Measurements from ENCODE around the gene GSX1. TPM values are rescaled to one million over a fixed set of nuclear protein-coding genes. Genes with fewer than 3 reads are reported as not detected.

Gene GSX1
- total and polyA plus RNA-seq, 9 of the 15 experiments (the other 6 are each of a cell fraction or from before 2014, with no cell fraction given): not detected

DNA sequence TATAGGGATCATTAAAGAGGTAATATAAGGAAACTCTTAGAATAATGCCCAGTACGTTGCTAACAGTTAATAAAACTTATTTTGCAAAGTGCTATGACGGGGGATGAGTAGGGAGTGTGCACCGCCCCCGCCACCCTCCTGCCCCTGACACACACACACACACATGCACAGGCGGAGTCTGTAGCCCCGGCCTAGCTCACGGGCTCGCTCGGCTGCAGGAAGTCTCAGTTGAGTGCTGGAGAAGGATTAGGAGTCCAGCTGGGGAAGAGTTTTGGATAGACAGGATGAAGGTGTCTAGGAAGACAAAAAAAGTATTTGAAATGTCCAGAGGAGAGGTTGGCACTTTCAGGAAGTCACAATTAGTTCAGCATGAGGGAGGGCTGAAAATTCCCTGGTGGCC is 21.5 kb downstream of the GSX1 start:
- TF ChIP-seq ZFP30 (CRISPR knock-in tag; IDR thresholded peaks at IDR 0.05; ENCODE audit: borderline replicate concordance) (no peak), MED1 (CRISPR knock-in tag; IDR thresholded peaks at IDR 0.05; ENCODE audit: borderline replicate concordance) (no peak), SMAD2 (IDR thresholded peaks at IDR 0.05; ENCODE audit: low read depth, low read length) (no peak), POLR3A (IDR thresholded peaks at IDR 0.05; ENCODE audit: borderline replicate concordance, extremely low read depth, insufficient read depth, insufficient read length) (no peak), PURB (CRISPR knock-in tag; IDR thresholded peaks at IDR 0.05; ENCODE audit: low read depth) (no peak), U2AF2 (optimal IDR thresholded peaks at IDR 0.05; ENCODE audit: low read depth, low read length) (no peak), KHSRP (IDR thresholded peaks at IDR 0.05) (no peak), GATA2 (CRISPR knock-in tag; IDR thresholded peaks at IDR 0.05) (no peak), TAF1 (IDR thresholded peaks at IDR 0.05; ENCODE audit: control insufficient read depth, extremely low read depth, insufficient read depth, low read length, severe bottlenecking) (no peak)
- TF ChIP-seq, protein P1, sequence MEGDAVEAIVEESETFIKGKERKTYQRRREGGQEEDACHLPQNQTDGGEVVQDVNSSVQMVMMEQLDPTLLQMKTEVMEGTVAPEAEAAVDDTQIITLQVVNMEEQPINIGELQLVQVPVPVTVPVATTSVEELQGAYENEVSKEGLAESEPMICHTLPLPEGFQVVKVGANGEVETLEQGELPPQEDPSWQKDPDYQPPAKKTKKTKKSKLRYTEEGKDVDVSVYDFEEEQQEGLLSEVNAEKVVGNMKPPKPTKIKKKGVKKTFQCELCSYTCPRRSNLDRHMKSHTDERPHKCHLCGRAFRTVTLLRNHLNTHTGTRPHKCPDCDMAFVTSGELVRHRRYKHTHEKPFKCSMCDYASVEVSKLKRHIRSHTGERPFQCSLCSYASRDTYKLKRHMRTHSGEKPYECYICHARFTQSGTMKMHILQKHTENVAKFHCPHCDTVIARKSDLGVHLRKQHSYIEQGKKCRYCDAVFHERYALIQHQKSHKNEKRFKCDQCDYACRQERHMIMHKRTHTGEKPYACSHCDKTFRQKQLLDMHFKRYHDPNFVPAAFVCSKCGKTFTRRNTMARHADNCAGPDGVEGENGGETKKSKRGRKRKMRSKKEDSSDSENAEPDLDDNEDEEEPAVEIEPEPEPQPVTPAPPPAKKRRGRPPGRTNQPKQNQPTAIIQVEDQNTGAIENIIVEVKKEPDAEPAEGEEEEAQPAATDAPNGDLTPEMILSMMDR (IDR thresholded peaks at IDR 0.05 in 2 of 3, conservative IDR thresholded peaks at IDR 0.05 in 1 of 3; ENCODE audit: insufficient read depth in 2 of 3, low read depth in 1 of 3, low read length in 3 of 3): no peak
- TF ChIP-seq, protein P2, sequence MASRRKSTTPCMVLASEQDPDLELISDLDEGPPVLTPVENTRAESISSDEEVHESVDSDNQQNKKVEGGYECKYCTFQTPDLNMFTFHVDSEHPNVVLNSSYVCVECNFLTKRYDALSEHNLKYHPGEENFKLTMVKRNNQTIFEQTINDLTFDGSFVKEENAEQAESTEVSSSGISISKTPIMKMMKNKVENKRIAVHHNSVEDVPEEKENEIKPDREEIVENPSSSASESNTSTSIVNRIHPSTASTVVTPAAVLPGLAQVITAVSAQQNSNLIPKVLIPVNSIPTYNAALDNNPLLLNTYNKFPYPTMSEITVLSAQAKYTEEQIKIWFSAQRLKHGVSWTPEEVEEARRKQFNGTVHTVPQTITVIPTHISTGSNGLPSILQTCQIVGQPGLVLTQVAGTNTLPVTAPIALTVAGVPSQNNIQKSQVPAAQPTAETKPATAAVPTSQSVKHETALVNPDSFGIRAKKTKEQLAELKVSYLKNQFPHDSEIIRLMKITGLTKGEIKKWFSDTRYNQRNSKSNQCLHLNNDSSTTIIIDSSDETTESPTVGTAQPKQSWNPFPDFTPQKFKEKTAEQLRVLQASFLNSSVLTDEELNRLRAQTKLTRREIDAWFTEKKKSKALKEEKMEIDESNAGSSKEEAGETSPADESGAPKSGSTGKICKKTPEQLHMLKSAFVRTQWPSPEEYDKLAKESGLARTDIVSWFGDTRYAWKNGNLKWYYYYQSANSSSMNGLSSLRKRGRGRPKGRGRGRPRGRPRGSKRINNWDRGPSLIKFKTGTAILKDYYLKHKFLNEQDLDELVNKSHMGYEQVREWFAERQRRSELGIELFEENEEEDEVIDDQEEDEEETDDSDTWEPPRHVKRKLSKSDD (conservative IDR thresholded peaks at IDR 0.05; ENCODE audit: low read length): no peak
- TF ChIP-seq, protein P3, sequence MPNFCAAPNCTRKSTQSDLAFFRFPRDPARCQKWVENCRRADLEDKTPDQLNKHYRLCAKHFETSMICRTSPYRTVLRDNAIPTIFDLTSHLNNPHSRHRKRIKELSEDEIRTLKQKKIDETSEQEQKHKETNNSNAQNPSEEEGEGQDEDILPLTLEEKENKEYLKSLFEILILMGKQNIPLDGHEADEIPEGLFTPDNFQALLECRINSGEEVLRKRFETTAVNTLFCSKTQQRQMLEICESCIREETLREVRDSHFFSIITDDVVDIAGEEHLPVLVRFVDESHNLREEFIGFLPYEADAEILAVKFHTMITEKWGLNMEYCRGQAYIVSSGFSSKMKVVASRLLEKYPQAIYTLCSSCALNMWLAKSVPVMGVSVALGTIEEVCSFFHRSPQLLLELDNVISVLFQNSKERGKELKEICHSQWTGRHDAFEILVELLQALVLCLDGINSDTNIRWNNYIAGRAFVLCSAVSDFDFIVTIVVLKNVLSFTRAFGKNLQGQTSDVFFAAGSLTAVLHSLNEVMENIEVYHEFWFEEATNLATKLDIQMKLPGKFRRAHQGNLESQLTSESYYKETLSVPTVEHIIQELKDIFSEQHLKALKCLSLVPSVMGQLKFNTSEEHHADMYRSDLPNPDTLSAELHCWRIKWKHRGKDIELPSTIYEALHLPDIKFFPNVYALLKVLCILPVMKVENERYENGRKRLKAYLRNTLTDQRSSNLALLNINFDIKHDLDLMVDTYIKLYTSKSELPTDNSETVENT (CRISPR knock-in tag; IDR thresholded peaks at IDR 0.05): no peak
- TF ChIP-seq, protein P4, sequence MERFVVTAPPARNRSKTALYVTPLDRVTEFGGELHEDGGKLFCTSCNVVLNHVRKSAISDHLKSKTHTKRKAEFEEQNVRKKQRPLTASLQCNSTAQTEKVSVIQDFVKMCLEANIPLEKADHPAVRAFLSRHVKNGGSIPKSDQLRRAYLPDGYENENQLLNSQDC (CRISPR knock-in tag; IDR thresholded peaks at IDR 0.05): no peak

More for the DNA sequence above, 21.5 kb downstream of the GSX1 start:
- Histone ChIP-seq H3K9ac (ENCODE audit: insufficient read depth in 1 of 2, low read depth in 2 of 2, low read length in 2 of 2) (no peak overlapping the region), H3K4me1 (replicated peaks in 1 of 2; ENCODE audit: control insufficient read depth in 2 of 2, insufficient read depth in 2 of 2, low read length in 2 of 2) (no peaks in the 10 kb centered on the region), H3K4me3 (no peak overlapping the region), H3K9me1 (ENCODE audit: control insufficient read depth, insufficient read depth, low read length) (no peaks in the 10 kb centered on the region), H3K79me2 (ENCODE audit: control insufficient read depth, insufficient read depth, low read length) (no peaks in the 10 kb centered on the region), H3K27me3 (ENCODE audit: control insufficient read depth in 2 of 2, insufficient read depth in 2 of 2, low read length in 2 of 2) (peaks cover 0 to 28% of the 10 kb centered on the region in 2 experiments; a peak in 3 of 5 replicates), H3K27ac (ENCODE audit: extremely low read depth, low read depth, low read length) (no peak overlapping the region), H3K36me3 (ENCODE audit: control insufficient read depth, insufficient read depth, low read length) (no peaks in the 10 kb centered on the region), H3K9me3 (replicated peaks; ENCODE audit: control insufficient read depth, insufficient read depth, low read depth, low read length) (no peaks in the 10 kb centered on the region), H2AFZ (ENCODE audit: low read depth, low read length) (no peak overlapping the region), H4K20me1 (replicated peaks; ENCODE audit: control insufficient read depth, insufficient read depth, low read length) (no peaks in the 10 kb centered on the region), H3K4me2 (ENCODE audit: insufficient read depth, low read length) (no peak overlapping the region)
- no peak for ATAC-seq
- no peak for DNase-seq (ENCODE audit: extremely low read depth in 1 of 4, low spot score in 3 of 4)
- WGBS (ENCODE audit: insufficient coverage, low coverage, missing lambda C conversion rate): 0% methylated on average over 9 of the region's 9 CpGs
- intact Hi-C loops (cut with micrococcal nuclease) (no loop called here), in situ Hi-C loops (cut with MboI) (no loop called here)
- POLR2A ChIA-PET: interaction anchor here (0.6 to 0.8 kb wide), 2 partner anchors 41 to 132 kb away, joined by 3 read pairs; no protein-coding TSS in a partner anchor
- BruUV-seq (replicated peaks): no TSS peak
- FAIRE-seq: no peak
- CTCF ChIA-PET (ENCODE audit: low intra/inter-chr PET ratio): no interaction called here

Measured in K562 (cell line).